K562 treated with DMSO at 1 percent for 48 hours (cell line): ENCODE measurements around the gene PTPN13. TPM values are rescaled to one million over a fixed set of nuclear protein-coding genes. Genes with fewer than 3 reads are reported as not detected.

ENCODE experiments used
- total RNA-seq: library from RNA; unstranded; fragments of 300-600 nt; gene quantifications from 2 replicates; pipeline ENCODE4 v1.2.3, GENCODE V29; 2022; ENCODE audit warnings: low replicate concordance; ENCODE audit errors: extremely low read depth

Gene PTPN13, protein sequence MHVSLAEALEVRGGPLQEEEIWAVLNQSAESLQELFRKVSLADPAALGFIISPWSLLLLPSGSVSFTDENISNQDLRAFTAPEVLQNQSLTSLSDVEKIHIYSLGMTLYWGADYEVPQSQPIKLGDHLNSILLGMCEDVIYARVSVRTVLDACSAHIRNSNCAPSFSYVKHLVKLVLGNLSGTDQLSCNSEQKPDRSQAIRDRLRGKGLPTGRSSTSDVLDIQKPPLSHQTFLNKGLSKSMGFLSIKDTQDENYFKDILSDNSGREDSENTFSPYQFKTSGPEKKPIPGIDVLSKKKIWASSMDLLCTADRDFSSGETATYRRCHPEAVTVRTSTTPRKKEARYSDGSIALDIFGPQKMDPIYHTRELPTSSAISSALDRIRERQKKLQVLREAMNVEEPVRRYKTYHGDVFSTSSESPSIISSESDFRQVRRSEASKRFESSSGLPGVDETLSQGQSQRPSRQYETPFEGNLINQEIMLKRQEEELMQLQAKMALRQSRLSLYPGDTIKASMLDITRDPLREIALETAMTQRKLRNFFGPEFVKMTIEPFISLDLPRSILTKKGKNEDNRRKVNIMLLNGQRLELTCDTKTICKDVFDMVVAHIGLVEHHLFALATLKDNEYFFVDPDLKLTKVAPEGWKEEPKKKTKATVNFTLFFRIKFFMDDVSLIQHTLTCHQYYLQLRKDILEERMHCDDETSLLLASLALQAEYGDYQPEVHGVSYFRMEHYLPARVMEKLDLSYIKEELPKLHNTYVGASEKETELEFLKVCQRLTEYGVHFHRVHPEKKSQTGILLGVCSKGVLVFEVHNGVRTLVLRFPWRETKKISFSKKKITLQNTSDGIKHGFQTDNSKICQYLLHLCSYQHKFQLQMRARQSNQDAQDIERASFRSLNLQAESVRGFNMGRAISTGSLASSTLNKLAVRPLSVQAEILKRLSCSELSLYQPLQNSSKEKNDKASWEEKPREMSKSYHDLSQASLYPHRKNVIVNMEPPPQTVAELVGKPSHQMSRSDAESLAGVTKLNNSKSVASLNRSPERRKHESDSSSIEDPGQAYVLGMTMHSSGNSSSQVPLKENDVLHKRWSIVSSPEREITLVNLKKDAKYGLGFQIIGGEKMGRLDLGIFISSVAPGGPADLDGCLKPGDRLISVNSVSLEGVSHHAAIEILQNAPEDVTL (N-terminal part only)
- total RNA-seq = not detected in 2 replicates

DNA sequence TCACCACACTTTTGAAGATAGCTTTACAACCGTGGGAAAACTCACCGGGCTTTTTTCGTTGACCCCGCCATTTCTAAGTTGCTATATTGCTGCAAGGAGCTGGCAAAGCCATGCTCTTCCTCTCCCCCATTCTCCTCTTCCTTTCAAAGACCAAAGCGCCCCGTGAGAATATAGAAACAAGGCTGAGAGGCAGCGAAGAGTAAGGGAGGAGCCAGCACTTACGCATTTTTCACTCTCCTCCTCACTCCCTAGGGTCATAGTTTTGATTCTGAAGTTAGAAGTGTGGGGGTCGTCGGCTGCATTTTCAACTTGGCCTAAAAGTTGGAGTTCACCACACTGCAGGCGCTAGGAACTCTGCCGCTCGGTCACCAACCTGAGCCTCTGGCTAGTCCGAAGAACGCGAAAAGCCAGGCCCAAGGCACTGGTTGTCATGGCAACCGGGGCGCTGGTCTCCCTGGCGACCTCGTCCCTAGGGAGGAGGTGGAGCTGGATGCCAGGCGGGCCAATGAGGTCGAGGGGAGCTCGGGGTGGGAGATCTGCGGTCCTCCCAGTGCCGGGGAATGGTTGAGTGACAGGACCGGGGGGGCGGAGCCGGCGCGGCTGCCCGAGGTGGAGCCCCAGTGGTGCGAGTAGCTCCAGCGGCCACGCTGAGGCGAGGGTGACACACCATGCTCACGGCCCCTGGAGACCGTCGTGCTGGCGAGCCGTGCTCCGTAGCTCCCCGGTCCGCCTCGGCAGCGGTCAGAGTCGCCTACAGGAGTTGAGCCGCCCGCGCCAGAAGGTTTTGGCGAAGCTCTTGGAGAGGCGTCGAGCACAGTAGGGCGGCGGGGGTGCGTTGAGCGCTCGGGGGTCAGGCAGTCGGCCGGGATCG is at the start of gene PTPN13:
Gene PTPN13, plus strand, starts transcription at position 628 of the 871 bp plus-strand sequence. CDS start 40,942 bp downstream, outside the sequence.

DNA sequence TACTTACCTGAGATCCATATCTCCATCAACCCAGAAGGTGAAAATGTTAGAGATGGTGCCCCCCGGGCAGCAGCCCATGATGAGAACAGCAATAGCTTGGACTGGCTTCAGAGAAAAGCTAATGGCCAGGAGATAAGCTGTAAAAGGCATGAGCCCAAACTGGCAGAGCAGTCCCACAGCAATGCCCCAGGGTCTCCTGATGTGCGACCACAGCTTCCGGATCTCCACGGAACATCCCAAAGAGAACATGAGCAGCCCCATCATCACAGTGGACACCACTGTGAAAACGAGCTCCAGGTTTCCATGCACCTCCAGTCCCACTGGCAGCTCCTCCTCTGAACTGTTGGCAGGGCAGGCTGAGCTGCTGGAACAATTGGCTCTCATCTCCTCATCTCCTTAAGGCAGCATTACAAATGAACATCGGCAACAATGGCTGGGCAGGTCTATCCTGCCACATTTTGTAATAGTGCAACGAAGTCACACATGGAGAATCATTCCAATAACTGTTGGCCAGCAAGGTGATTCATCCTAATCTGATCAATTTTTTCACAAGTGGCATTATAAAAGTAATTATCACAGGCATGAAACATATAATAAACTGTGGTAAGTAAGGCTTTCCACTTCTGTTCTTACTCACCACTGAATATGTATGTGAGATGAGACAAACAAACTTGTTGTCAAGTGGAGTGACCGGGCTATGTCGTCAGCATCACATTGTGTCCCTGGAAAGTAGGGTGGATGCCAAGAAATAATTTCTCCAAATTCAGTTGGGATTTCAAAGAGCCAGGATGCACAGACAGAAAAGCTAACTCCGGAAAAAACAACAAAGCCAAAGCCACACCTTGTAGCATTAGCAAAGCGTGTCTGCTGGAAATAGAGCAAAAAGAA is 254.9 kb downstream of the PTPN13 start, which contains the start of gene SLC10A6:
Gene SLC10A6, minus strand, starts transcription at position 653 of the 888 bp plus-strand sequence. Its CDS starts 269 bp downstream, at position 384.

Other genes starting within 250 kb of the PTPN13 start
- not detected in 2 replicates for gene MAPK10, start 234.3 kb upstream of the PTPN13 start, total RNA-seq